GM12878 (cell line): ENCODE measurements around the gene CREB5.

Source experiments
- EP300 ChIP-seq, 2 experiments: fragments of 150-350 bp in 1 of 2; IDR thresholded peaks; 2 replicates each; pipeline ENCODE4 v1.6.1; 2011 to 2012; ENCODE audit warnings: low read depth in 2 of 2, low read length in 2 of 2, borderline replicate concordance in 1 of 2, improper control_type of control experiment in 1 of 2, inconsistent platforms in 1 of 2; ENCODE audit not compliant: control insufficient read depth in 1 of 2
- EZH2 ChIP-seq: IDR thresholded peaks from 2 replicates; pipeline ENCODE4 v1.6.1; 2012; ENCODE audit warnings: low read depth, mild to moderate bottlenecking, control low read depth, inconsistent platforms, low read length, borderline replicate concordance; ENCODE audit not compliant: control insufficient read depth
- FOS ChIP-seq: IDR thresholded peaks from 3 replicates; pipeline ENCODE4 v1.6.1; 2011; ENCODE audit warnings: borderline replicate concordance; ENCODE audit not compliant: insufficient read length; ENCODE audit errors: extremely low read depth
- HSF1 ChIP-seq: fragments of 150-350 bp; IDR thresholded peaks from 2 replicates; pipeline ENCODE4 v1.6.1; 2014; ENCODE audit warnings: mild to moderate bottlenecking, low read depth, low read length
- SMAD1 ChIP-seq: fragments of 450-650 bp; IDR thresholded peaks from 2 replicates; pipeline ENCODE4 v1.6.1; 2018; ENCODE audit warnings: mild to moderate bottlenecking, low read depth; ENCODE audit not compliant: partially characterized antibody
- SP1 ChIP-seq: IDR thresholded peaks from one replicate; pipeline ENCODE4 v1.6.1; 2011; ENCODE audit warnings: low read depth, low read length
- STAT1 ChIP-seq: fragments of 450-650 bp; conservative IDR thresholded peaks from 2 replicates; pipeline ENCODE4 v1.6.1; 2014; ENCODE audit warnings: antibody characterized with exemption, mild to moderate bottlenecking

- TF ChIP-seq FOS (no peak), SMAD1 (no peak), HSF1 (no peak), STAT1 (no peak), SP1 (no peak), EP300 (IDR thresholded peaks at IDR 0.05; ENCODE audit: borderline replicate concordance in 1 of 2, control insufficient read depth in 1 of 2, low read depth in 2 of 2, low read length in 2 of 2) (no peak), EZH2 (no peak)
These were observed 38.3 kb upstream of the CREB5 start for GRCh38 chr7:28373990-28374389.
